ENCODE data around the gene PARP4.

- TF ChIP-seq CTCF (conservative IDR thresholded peaks at IDR 0.05; ENCODE audit: low read depth in 2 of 2) (no peak), REST (IDR thresholded peaks at IDR 0.05; ENCODE audit: unreplicated experiment) (no peak), POLR2AphosphoS5 (IDR thresholded peaks at IDR 0.05; ENCODE audit: low read depth) (no peak), NANOG (IDR thresholded peaks at IDR 0.05; ENCODE audit: borderline replicate concordance) (no peak), EZH2 (IDR thresholded peaks at IDR 0.05; ENCODE audit: low read depth, unreplicated experiment) (peak; percentile 7), EZH2phosphoT487 (IDR thresholded peaks at IDR 0.05; ENCODE audit: unreplicated experiment) (no peak), CREB1 (CRISPR knock-in tag; IDR thresholded peaks at IDR 0.05; ENCODE audit: low read depth) (no peak), STAT1 (IDR thresholded peaks at IDR 0.05; ENCODE audit: unreplicated experiment) (no peak), ZNF114 (CRISPR knock-in tag; IDR thresholded peaks at IDR 0.05) (no peak)
These were observed 28.5 kb upstream of the PARP4 start for GRCh38 chr13:24541127-24541475.
